Keratinocyte (primary cell): Measurements from ENCODE around the gene C2orf76. TPM values are rescaled to one million over a fixed set of nuclear protein-coding genes. Genes with fewer than 3 reads are reported as not detected.
A peak's percentile ranks its signal among the peaks of the same experiment; 100 is the strongest.

ENCODE experiments used
- DNase-seq: peaks from one replicate; pipeline ENCODE4 v3.0.0-alpha.2; 2011; ENCODE audit warnings: low read depth, missing footprints, low spot score
- FAIRE-seq: peaks from 2 replicates; lab custom pipeline; 2011; peaks lifted over from hg19 to GRCh38; lab: Jason Lieb, UNC
- H2AFZ ChIP-seq: 2 replicates; pipeline ENCODE4 v1.6.0; 2012; ENCODE audit warnings: low read length, control low read depth, inconsistent platforms; ENCODE audit not compliant: control insufficient read depth
- H3K27ac ChIP-seq: 2 replicates; pipeline ENCODE4 v1.5.1; 2011; ENCODE audit warnings: low read length; ENCODE audit not compliant: control insufficient read depth, insufficient read depth
- H3K27me3 ChIP-seq: 3 replicates; pipeline ENCODE4 v1.6.0; 2011; ENCODE audit warnings: low read length; ENCODE audit not compliant: control insufficient read depth, insufficient read depth; ENCODE audit errors: extremely low read depth
- H3K36me3 ChIP-seq, 2 experiments: 2 replicates in 1 of 2; 3 replicates in 1 of 2; pipeline ENCODE4 v1.5.1; 2011; ENCODE audit warnings: low read length in 2 of 2, mild to moderate bottlenecking in 1 of 2; ENCODE audit not compliant: control insufficient read depth in 2 of 2, insufficient read depth in 2 of 2; ENCODE audit errors: extremely low read depth in 1 of 2
- H3K4me1 ChIP-seq: 3 replicates; pipeline ENCODE4 v1.5.1; 2011; ENCODE audit warnings: low read length; ENCODE audit not compliant: control insufficient read depth, insufficient read depth; ENCODE audit errors: extremely low read depth
- H3K4me2 ChIP-seq: 3 replicates; pipeline ENCODE4 v1.6.0; 2011; ENCODE audit warnings: low read depth, low read length; ENCODE audit not compliant: control insufficient read depth, insufficient read depth; ENCODE audit errors: extremely low read depth
- H3K4me3 ChIP-seq, 3 experiments: fragments of 200-600 bp in 1 of 3; sonication (generic) in 1 of 3; 2 replicates in 2 of 3; 3 replicates in 1 of 3; pipeline ENCODE4 v1.5.1; 2011 to 2016; ENCODE audit warnings: low read length in 3 of 3, mild to moderate bottlenecking in 3 of 3, control low read depth in 2 of 3, inconsistent platforms in 1 of 3, low read depth in 1 of 3, mixed read lengths in 1 of 3, mixed run types in 1 of 3, moderate library complexity in 1 of 3; ENCODE audit not compliant: control insufficient read depth in 2 of 3, insufficient read depth in 2 of 3; ENCODE audit errors: extremely low read depth in 1 of 3
- H3K79me2 ChIP-seq: 2 replicates; pipeline ENCODE4 v1.6.0; 2012; ENCODE audit warnings: low read length; ENCODE audit not compliant: control insufficient read depth, insufficient read depth
- H3K9ac ChIP-seq: 3 replicates; pipeline ENCODE4 v1.6.0; 2011; ENCODE audit warnings: low read length; ENCODE audit not compliant: control insufficient read depth, insufficient read depth; ENCODE audit errors: extremely low read depth
- H3K9me1 ChIP-seq: 3 replicates; pipeline ENCODE4 v1.6.0; 2011; ENCODE audit warnings: low read length; ENCODE audit not compliant: control insufficient read depth, insufficient read depth; ENCODE audit errors: extremely low read depth
- H3K9me3 ChIP-seq: 2 replicates; pipeline ENCODE4 v1.5.1; 2012; ENCODE audit warnings: low read depth, low read length; ENCODE audit not compliant: control insufficient read depth
- H4K20me1 ChIP-seq: 3 replicates; pipeline ENCODE4 v1.6.0; 2011; ENCODE audit warnings: low read length; ENCODE audit not compliant: control insufficient read depth, insufficient read depth; ENCODE audit errors: extremely low read depth
- EZH2 ChIP-seq: IDR thresholded peaks from one replicate; pipeline ENCODE4 v1.6.1; 2012; ENCODE audit warnings: inconsistent platforms, mild to moderate bottlenecking, low read length, moderate library complexity
- dilution Hi-C: fragments of 300-500 bp; cut with MboI; formaldehyde crosslinking; loops from one replicate; pipeline ENCODE4 v1.7.0; 2020; ENCODE audit warnings: low sequenced_read_pairs; ENCODE audit not compliant: extremely low pct_ligation_motif_present
- polyA plus RNA-seq, 5 experiments: library from polyadenylated mRNA; depleted of rRNA in 3 of 5; stranded (reverse) in 3 of 5; stranded (forward) in 1 of 5; unstranded in 1 of 5; fragments of >200 nt; gene quantifications; 1 replicate in 1 of 5; 2 replicates in 3 of 5; 3 replicates in 1 of 5; pipeline versions ENCODE4 v1.2.1 to v1.2.3, GENCODE V29; 2011 to 2012; ENCODE audit warnings: missing spikeins in 2 of 5, low read depth in 1 of 5, low replicate concordance in 1 of 5
- TF ChIP-seq, protein P1 (sequence below), 3 experiments: IDR thresholded peaks in 1 of 3; conservative IDR thresholded peaks in 1 of 3; optimal IDR thresholded peaks in 1 of 3; 2 replicates in 2 of 3; 3 replicates in 1 of 3; pipeline versions ENCODE3 to v1.5.1; 2011; ENCODE audit warnings: low read length in 3 of 3, mild to moderate bottlenecking in 3 of 3, moderate library complexity in 2 of 3, control low read depth in 1 of 3, inconsistent platforms in 1 of 3; ENCODE audit not compliant: insufficient read depth in 2 of 3; ENCODE audit errors: extremely low read depth in 1 of 3

C2orf76 gene
- polyA plus RNA-seq, 1 donor (not counting 4 experiments of a cell fraction or from before 2014, with no cell fraction given), result 17.9 TPM

GRCh38 chr2:119324685-119325270 is 41.9 kb downstream of the C2orf76 start:
- peaks cover 12% of the 10 kb centered on the region for H3K4me1 ChIP-seq
- H3K36me3 ChIP-seq, result no peaks in the 10 kb centered on the region
- H3K4me3 ChIP-seq, result no peak overlapping the region
- no peaks in the 10 kb centered on the region for H3K9me1 ChIP-seq
- DNase-seq (no peak), FAIRE-seq (no peak)
- TF ChIP-seq EZH2, result no peak
- H3K27me3 ChIP-seq, result no peaks in the 10 kb centered on the region
- no peaks in the 10 kb centered on the region for H4K20me1 ChIP-seq
- H3K9me3 ChIP-seq, result no peaks in the 10 kb centered on the region
- no peak overlapping the region for H3K9ac ChIP-seq
- H3K27ac ChIP-seq, result no peak overlapping the region
- H3K4me2 ChIP-seq, result no peak overlapping the region
- no peak overlapping the region for H2AFZ ChIP-seq
- H3K79me2 ChIP-seq, result no peaks in the 10 kb centered on the region
- dilution Hi-C loops, result no loop called here

DNA sequence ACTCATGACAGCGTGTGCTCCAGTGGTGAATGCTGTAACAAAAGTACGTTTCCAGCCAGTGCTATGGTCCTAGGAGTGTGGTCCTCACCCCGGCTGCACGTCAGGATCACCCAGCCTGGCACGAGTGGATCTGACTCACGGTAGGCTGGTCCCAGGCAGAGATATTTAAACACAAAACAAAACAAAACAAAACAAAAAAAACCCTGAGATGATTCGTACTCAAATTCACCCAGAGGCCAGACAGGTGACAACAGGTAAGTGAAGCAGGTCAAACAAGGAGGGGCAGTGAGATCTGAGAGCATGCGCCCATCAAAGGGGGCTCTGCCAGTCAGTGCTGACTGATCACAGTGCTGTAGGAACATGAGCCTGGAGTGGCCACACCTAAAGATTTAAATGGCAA is 43.2 kb downstream of the C2orf76 start:
- Histone ChIP-seq H3K4me2 (peak overlapping the region; percentile 61), H3K27ac (no peak overlapping the region), H3K4me1 (peaks cover 12% of the 10 kb centered on the region), H3K9me1 (no peaks in the 10 kb centered on the region), H3K27me3 (no peaks in the 10 kb centered on the region), H3K4me3 (peak overlapping the region in 1 of 3 experiments; percentile 46), H4K20me1 (no peaks in the 10 kb centered on the region), H3K36me3 (no peaks in the 10 kb centered on the region), H3K79me2 (no peaks in the 10 kb centered on the region), H3K9me3 (no peaks in the 10 kb centered on the region), H3K9ac (peak overlapping the region; percentile 15), H2AFZ (peak overlapping the region; percentile 59)
- DNase-seq (no peak), FAIRE-seq (peak; percentile 65)
- dilution Hi-C loops, result no loop called here
- TF ChIP-seq EZH2, result no peak
- TF ChIP-seq, protein P1, sequence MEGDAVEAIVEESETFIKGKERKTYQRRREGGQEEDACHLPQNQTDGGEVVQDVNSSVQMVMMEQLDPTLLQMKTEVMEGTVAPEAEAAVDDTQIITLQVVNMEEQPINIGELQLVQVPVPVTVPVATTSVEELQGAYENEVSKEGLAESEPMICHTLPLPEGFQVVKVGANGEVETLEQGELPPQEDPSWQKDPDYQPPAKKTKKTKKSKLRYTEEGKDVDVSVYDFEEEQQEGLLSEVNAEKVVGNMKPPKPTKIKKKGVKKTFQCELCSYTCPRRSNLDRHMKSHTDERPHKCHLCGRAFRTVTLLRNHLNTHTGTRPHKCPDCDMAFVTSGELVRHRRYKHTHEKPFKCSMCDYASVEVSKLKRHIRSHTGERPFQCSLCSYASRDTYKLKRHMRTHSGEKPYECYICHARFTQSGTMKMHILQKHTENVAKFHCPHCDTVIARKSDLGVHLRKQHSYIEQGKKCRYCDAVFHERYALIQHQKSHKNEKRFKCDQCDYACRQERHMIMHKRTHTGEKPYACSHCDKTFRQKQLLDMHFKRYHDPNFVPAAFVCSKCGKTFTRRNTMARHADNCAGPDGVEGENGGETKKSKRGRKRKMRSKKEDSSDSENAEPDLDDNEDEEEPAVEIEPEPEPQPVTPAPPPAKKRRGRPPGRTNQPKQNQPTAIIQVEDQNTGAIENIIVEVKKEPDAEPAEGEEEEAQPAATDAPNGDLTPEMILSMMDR (optimal IDR thresholded peaks at IDR 0.05 in 1 of 3, IDR thresholded peaks at IDR 0.05 in 1 of 3, conservative IDR thresholded peaks at IDR 0.05 in 1 of 3; ENCODE audit: extremely low read depth in 1 of 3, insufficient read depth in 2 of 3, low read length in 3 of 3), result no peak

DNA sequence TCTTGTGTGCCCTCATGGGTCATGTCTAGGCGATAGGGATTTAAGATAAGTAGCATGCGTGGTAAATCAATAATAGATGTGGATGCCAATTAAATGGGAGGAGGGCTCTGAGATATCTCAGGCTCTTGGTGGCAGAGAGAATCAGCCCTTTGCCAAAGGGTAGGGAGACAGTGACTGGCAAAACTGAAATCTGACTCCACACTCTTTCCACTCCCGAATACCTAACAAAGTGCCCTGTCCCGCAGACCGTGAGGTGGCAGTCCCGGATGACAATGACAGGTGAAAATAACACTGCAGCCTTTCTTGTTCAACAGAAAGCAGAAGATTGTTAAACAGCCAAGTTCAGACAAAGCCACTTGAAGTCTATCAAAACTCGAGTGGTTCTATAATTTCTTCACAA is 47.0 kb downstream of the C2orf76 start:
- H3K79me2 ChIP-seq, result no peaks in the 10 kb centered on the region
- H3K4me1 ChIP-seq, result peaks cover 12% of the 10 kb centered on the region
- H3K4me2 ChIP-seq, result no peak overlapping the region
- H3K36me3 ChIP-seq, result no peaks in the 10 kb centered on the region
- H3K9me1 ChIP-seq, result no peaks in the 10 kb centered on the region
- H2AFZ ChIP-seq, result no peak overlapping the region
- DNase-seq (no peak), FAIRE-seq (no peak)
- no peaks in the 10 kb centered on the region for H4K20me1 ChIP-seq
- no peak for TF ChIP-seq EZH2
- TF ChIP-seq, protein P1 (optimal IDR thresholded peaks at IDR 0.05 in 1 of 3, IDR thresholded peaks at IDR 0.05 in 1 of 3, conservative IDR thresholded peaks at IDR 0.05 in 1 of 3; ENCODE audit: extremely low read depth in 1 of 3, insufficient read depth in 2 of 3, low read length in 3 of 3), result no peak
- no peak overlapping the region for H3K4me3 ChIP-seq
- H3K27me3 ChIP-seq, result no peaks in the 10 kb centered on the region
- dilution Hi-C loops, result no loop called here
- no peaks in the 10 kb centered on the region for H3K9me3 ChIP-seq
- H3K27ac ChIP-seq, result no peak overlapping the region
- no peak overlapping the region for H3K9ac ChIP-seq
